Transverse colon (tissue), 4 donors: ENCODE results near the gene MYO5B. TPM values are rescaled to one million over a fixed set of nuclear protein-coding genes. Genes with fewer than 3 reads are reported as not detected.
"Not testable (repeated sequence)": the region's sequence is repeated elsewhere in the genome, so short reads cannot be mapped to it uniquely, and the experiment has no call there.

Experiments
- DNase-seq: peaks from one replicate; pipeline ENCODE4 v3.0.0-alpha.2; 2019
- H3K27ac ChIP-seq, 4 donors: fragments of 200-600 bp; sonication (generic); 2 replicates each; pipeline ENCODE4 v1.5.1; 2016 to 2018; ENCODE audit warnings: inconsistent platforms in 4 of 4
- H3K27me3 ChIP-seq: fragments of 200-600 bp; sonication (generic); 2 replicates; pipeline ENCODE4 v1.5.1; 2017; ENCODE audit warnings: inconsistent platforms
- H3K36me3 ChIP-seq, 4 donors: fragments of 200-600 bp; sonication (generic); 2 replicates each; pipeline ENCODE4 v1.5.1; 2017 to 2019; ENCODE audit warnings: inconsistent platforms in 4 of 4
- H3K4me1 ChIP-seq, 4 donors: fragments of 200-600 bp; sonication (generic); 2 replicates each; pipeline ENCODE4 v1.5.1; 2017 to 2020; ENCODE audit warnings: inconsistent platforms in 4 of 4
- H3K4me3 ChIP-seq, 4 donors: fragments of 200-600 bp; sonication (generic); 1 replicate in 1 of 4; 2 replicates in 3 of 4; pipeline versions ENCODE4 v1.5.1 to v1.6.1; 2017 to 2019; ENCODE audit warnings: inconsistent platforms in 4 of 4
- H3K9me3 ChIP-seq, 2 donors: fragments of 200-600 bp; sonication (generic); 2 replicates each; pipeline ENCODE4 v1.5.1; 2017 to 2019; ENCODE audit warnings: inconsistent platforms in 2 of 2
- CTCF ChIP-seq, 5 experiments: fragments of 200-600 bp in 3 of 5; fragments of 450-650 bp in 2 of 5; sonication (generic) in 3 of 5; IDR thresholded peaks; 1 replicate in 2 of 5; 2 replicates in 3 of 5; pipeline ENCODE4 v1.5.1; 2016 to 2017; ENCODE audit warnings: antibody characterized with exemption in 5 of 5, inconsistent platforms in 3 of 5, mild to moderate bottlenecking in 2 of 5, moderate library complexity in 1 of 5
- EP300 ChIP-seq: sonication (generic); formaldehyde crosslinking; IDR thresholded peaks from one replicate; pipeline ENCODE4 v1.6.1; 2017; ENCODE audit warnings: antibody characterized with exemption, low read depth
- POLR2A ChIP-seq: fragments of 450-650 bp; IDR thresholded peaks from one replicate; pipeline ENCODE4 v1.6.1; 2016; ENCODE audit warnings: antibody characterized with exemption, mild to moderate bottlenecking, moderate library complexity
- POLR2AphosphoS5 ChIP-seq, 3 donors: sonication (generic); formaldehyde crosslinking; IDR thresholded peaks; one replicate each; pipeline ENCODE4 v1.6.1; 2016; ENCODE audit warnings: antibody characterized with exemption in 3 of 3
- WGBS, 2 donors: methylation state at CpG; one replicate each; pipeline ENCODE4 v1.1.5; 2018; ENCODE audit warnings: low coverage in 1 of 2; 5-methylcytosine and 5-hydroxymethylcytosine counted together
- in situ Hi-C, 4 donors: fragments of 200-750 bp; cut with MboI; loops; one replicate each; pipeline versions ENCODE4 v1.15.0 to v1.15.1; 2017; ENCODE audit warnings: low sequenced_read_pairs in 3 of 4, low pct_ligation_motif_present in 1 of 4, low pct_unique_long_range_greater_than_20kb in 1 of 4
- intact Hi-C: fragments of 100-400 bp; cut with DNase I; formaldehyde crosslinking; loops from one replicate; pipeline ENCODE4 v1.15.1; 2023; ENCODE audit warnings: low total_unique reads
- total RNA-seq, 4 donors: library from RNA; depleted of rRNA; stranded (reverse); fragments of >200 nt; gene quantifications; one replicate each; pipeline ENCODE4 v1.1.0, GENCODE V29; 2016

Gene MYO5B
- total RNA-seq, 4 donors from 2014 or later = 96.7 to 144 (median 114) TPM

GRCh38 chr18:49838381-49838780, 356.6 kb downstream of the MYO5B start:
- 95 to 98% methylated on average over 4 of the region's 4 CpGs for WGBS, 2 donors
- intact Hi-C loops (no loop called here), in situ Hi-C loops (no loop called here)
- no peak for DNase-seq
- no peaks in the 10 kb centered on the region for H3K9me3 ChIP-seq
- no peak overlapping the region for H3K27ac ChIP-seq
- no peak overlapping the region for H3K4me3 ChIP-seq
- no peaks in the 10 kb centered on the region for H3K27me3 ChIP-seq
- H3K4me1 ChIP-seq = no peaks in the 10 kb centered on the region
- H3K36me3 ChIP-seq = peaks cover 0 to 8% (median 0%) of the 10 kb centered on the region in 4 donors
- no peak for TF ChIP-seq POLR2AphosphoS5 (IDR thresholded peaks at IDR 0.05)
- TF ChIP-seq POLR2A = no peak

- no peaks in the 10 kb centered on the region for H3K9me3 ChIP-seq
Observed at GRCh38 chr18:49837889-49838288, 357.1 kb downstream of the MYO5B start.

GRCh38 chr18:49837316-49837835, 357.6 kb downstream of the MYO5B start:
- H3K27ac ChIP-seq, H3K4me1 ChIP-seq, H3K27me3 ChIP-seq, H3K36me3 ChIP-seq, H3K4me3 ChIP-seq, in situ Hi-C loops, intact Hi-C loops, H3K9me3 ChIP-seq, DNase-seq: not testable (repeated sequence)
- WGBS, 2 donors = 96% methylated on average over 2 to 9 of the region's 9 CpGs

More at GRCh38 chr18:49837889-49838288, 357.1 kb downstream of the MYO5B start:
- in situ Hi-C loops (no loop called here), intact Hi-C loops (no loop called here)
- no peak overlapping the region for H3K4me3 ChIP-seq
- TF ChIP-seq EP300 (no peak), POLR2AphosphoS5 (IDR thresholded peaks at IDR 0.05) (no peak), CTCF (IDR thresholded peaks at IDR 0.05) (no peak), POLR2A (no peak)
- H3K27ac ChIP-seq = no peak overlapping the region
- DNase-seq = no peak
- H3K36me3 ChIP-seq = peaks cover 0 to 8% (median 0%) of the 10 kb centered on the region in 4 donors
- H3K4me1 ChIP-seq = no peaks in the 10 kb centered on the region
- WGBS, 2 donors = 82 to 84% methylated on average over 4 to 5 of the region's 5 CpGs
- H3K27me3 ChIP-seq = no peaks in the 10 kb centered on the region

GRCh38 chr18:49835405-49835804, 359.5 kb downstream of the MYO5B start:
- 81 to 84% methylated on average over 2 of the region's 2 CpGs for WGBS, 2 donors
- peaks cover 0 to 5% (median 0%) of the 10 kb centered on the region in 4 donors for H3K36me3 ChIP-seq
- H3K9me3 ChIP-seq = no peaks in the 10 kb centered on the region
- no peak overlapping the region for H3K27ac ChIP-seq
- TF ChIP-seq EP300 = no peak
- H3K4me1 ChIP-seq = no peaks in the 10 kb centered on the region
- intact Hi-C loops = no loop called here
- H3K4me3 ChIP-seq = no peak overlapping the region
- in situ Hi-C loops = no loop called here
- no peak for DNase-seq
- H3K27me3 ChIP-seq = no peaks in the 10 kb centered on the region

GRCh38 chr18:49834258-49834657, 360.7 kb downstream of the MYO5B start:
- no peak overlapping the region for H3K4me3 ChIP-seq
- H3K9me3 ChIP-seq = no peaks in the 10 kb centered on the region
- TF ChIP-seq EP300 = no peak
- no peak for TF ChIP-seq CTCF (IDR thresholded peaks at IDR 0.05)
- no peak for TF ChIP-seq POLR2AphosphoS5 (IDR thresholded peaks at IDR 0.05)
- TF ChIP-seq POLR2A = no peak
- intact Hi-C loops = no loop called here
- no peak overlapping the region for H3K27ac ChIP-seq
- H3K4me1 ChIP-seq = no peaks in the 10 kb centered on the region
- H3K27me3 ChIP-seq = no peaks in the 10 kb centered on the region
- 95% methylated on average over 3 of the region's 3 CpGs; no CpG with 5 or more reads in 1 of the 2 donors for WGBS, 2 donors
- no peaks in the 10 kb centered on the region for H3K36me3 ChIP-seq
- in situ Hi-C loops = no loop called here
- no peak for DNase-seq

GRCh38 chr18:49833814-49834213, 361.1 kb downstream of the MYO5B start:
- in situ Hi-C loops (no loop called here), intact Hi-C loops (no loop called here)
- no peak overlapping the region for H3K4me3 ChIP-seq
- no peaks in the 10 kb centered on the region for H3K9me3 ChIP-seq
- H3K4me1 ChIP-seq = no peaks in the 10 kb centered on the region
- TF ChIP-seq EP300 = no peak
- no peak for TF ChIP-seq POLR2AphosphoS5 (IDR thresholded peaks at IDR 0.05)
- TF ChIP-seq POLR2A = no peak
- TF ChIP-seq CTCF (IDR thresholded peaks at IDR 0.05) = no peak
- H3K27me3 ChIP-seq = no peaks in the 10 kb centered on the region
- no peak overlapping the region for H3K27ac ChIP-seq
- 75 to 79% methylated on average over 4 of the region's 4 CpGs for WGBS, 2 donors
- DNase-seq = no peak
- no peaks in the 10 kb centered on the region for H3K36me3 ChIP-seq
